ENCODE data around the gene SLC19A2.

SLC19A2 gene

DNA sequence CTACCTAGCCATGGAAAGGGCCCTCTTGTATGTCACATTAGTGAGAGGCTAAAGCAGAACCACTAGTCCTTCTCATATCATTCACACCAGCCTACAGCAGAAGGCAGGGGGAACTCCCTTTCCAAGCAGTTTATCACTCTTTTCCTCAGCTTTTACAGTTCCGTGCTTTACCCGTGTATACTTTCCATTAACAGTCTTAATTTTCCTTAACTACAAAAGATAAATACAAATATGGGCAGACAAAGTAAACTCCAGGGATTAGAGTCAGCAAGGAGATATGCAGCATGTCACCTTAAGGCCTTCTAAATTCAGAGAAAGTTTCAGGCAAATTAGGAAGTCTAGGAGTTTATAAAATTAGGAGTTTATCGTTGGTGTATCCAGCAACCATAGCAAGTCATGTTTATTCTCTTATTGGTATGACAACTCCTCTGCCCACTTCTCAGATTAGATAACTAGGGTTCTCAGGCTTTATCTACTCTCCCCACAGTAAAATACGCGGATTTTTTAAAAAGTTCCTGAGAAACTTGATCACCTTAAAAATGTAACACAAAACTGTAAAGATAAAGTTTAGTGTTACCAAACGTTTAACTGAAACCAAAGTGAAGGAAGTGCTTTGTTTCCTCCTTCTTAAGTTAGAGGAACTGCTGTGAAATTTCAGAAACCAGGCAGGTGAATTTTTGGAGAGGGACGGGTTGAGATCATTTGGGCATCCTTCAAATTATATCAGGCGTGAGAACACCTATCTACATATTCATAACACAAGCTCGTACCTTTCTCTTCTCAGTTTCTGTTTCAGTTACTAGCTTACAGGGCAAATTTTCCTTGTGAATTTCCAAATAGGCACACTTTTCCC, 42.7 kb upstream of the SLC19A2 start:
- H3K27ac ChIP-seq, result no peak overlapping the region
- H3K4me3 ChIP-seq (ENCODE audit: low read depth, low read length), result no peak overlapping the region
- TF ChIP-seq CTCF (IDR thresholded peaks at IDR 0.05; ENCODE audit: low read depth, low read length, missing control alignments), result no peak
- in situ Hi-C loops (cut with HindIII; ENCODE audit: low pct_ligation_motif_present, low sequenced_read_pairs), result no loop called here
- no peak for DNase-seq
- no peaks in the 10 kb centered on the region for H3K27me3 ChIP-seq (replicated peaks)
- H3K36me3 ChIP-seq (replicated peaks), result no peaks in the 10 kb centered on the region

GRCh38 chr1:169527451-169528214, 41.9 kb upstream of the SLC19A2 start:
- in situ Hi-C loops (cut with HindIII; ENCODE audit: low pct_ligation_motif_present, low sequenced_read_pairs), result no loop called here
- Histone ChIP-seq H3K27me3 (replicated peaks) (no peaks in the 10 kb centered on the region), H3K4me3 (ENCODE audit: low read depth, low read length) (no peak overlapping the region), H3K27ac (no peak overlapping the region), H3K36me3 (replicated peaks) (no peaks in the 10 kb centered on the region)
- no peak for DNase-seq
- TF ChIP-seq CTCF (IDR thresholded peaks at IDR 0.05; ENCODE audit: low read depth, low read length, missing control alignments), result no peak

- in situ Hi-C loops (cut with HindIII; ENCODE audit: low pct_ligation_motif_present, low sequenced_read_pairs), result no loop called here
- Histone ChIP-seq H3K27me3 (replicated peaks) (no peaks in the 10 kb centered on the region), H3K36me3 (replicated peaks) (no peaks in the 10 kb centered on the region), H3K4me3 (ENCODE audit: low read depth, low read length) (no peak overlapping the region), H3K27ac (no peak overlapping the region)
- DNase-seq, result no peak
- no peak for TF ChIP-seq CTCF (IDR thresholded peaks at IDR 0.05; ENCODE audit: low read depth, low read length, missing control alignments)
Measured at GRCh38 chr1:169527001-169527400, 41.3 kb upstream of the SLC19A2 start.

- H3K4me3 ChIP-seq (ENCODE audit: low read depth, low read length), result no peak overlapping the region
- H3K27ac ChIP-seq, result no peak overlapping the region
- no peaks in the 10 kb centered on the region for H3K36me3 ChIP-seq (replicated peaks)
- no peak for DNase-seq
- no peak for TF ChIP-seq CTCF (IDR thresholded peaks at IDR 0.05; ENCODE audit: low read depth, low read length, missing control alignments)
- H3K27me3 ChIP-seq (replicated peaks), result no peaks in the 10 kb centered on the region
- in situ Hi-C loops (cut with HindIII; ENCODE audit: low pct_ligation_motif_present, low sequenced_read_pairs), result no loop called here
Measured at GRCh38 chr1:169526120-169526832, 40.5 kb upstream of the SLC19A2 start.

- Histone ChIP-seq H3K27ac (no peak overlapping the region), H3K36me3 (replicated peaks) (no peaks in the 10 kb centered on the region), H3K4me3 (ENCODE audit: low read depth, low read length) (no peak overlapping the region), H3K27me3 (replicated peaks) (no peaks in the 10 kb centered on the region)
- DNase-seq, result no peak
- no peak for TF ChIP-seq CTCF (IDR thresholded peaks at IDR 0.05; ENCODE audit: low read depth, low read length, missing control alignments)
- in situ Hi-C loops (cut with HindIII; ENCODE audit: low pct_ligation_motif_present, low sequenced_read_pairs), result no loop called here
Measured at GRCh38 chr1:169525391-169525790, 39.6 kb upstream of the SLC19A2 start.

Measured in brain microvascular endothelial cell (primary cell).